BE2C (cell line): Measurements from ENCODE around the gene EARS2.

Experiments used
- DNase-seq: peaks from one replicate; pipeline ENCODE4 v3.0.0-alpha.2; 2020
- H3K27me3 ChIP-seq: fragments of 250-450 bp; sonication (Bioruptor Pico); 2 replicates; pipeline ENCODE4 v1.5.1; 2020; ENCODE audit warnings: mild to moderate bottlenecking
- H3K36me3 ChIP-seq: fragments of 250-450 bp; sonication (Bioruptor Pico); 2 replicates; pipeline ENCODE4 v1.5.1; 2020; ENCODE audit warnings: mild to moderate bottlenecking
- H3K4me1 ChIP-seq: fragments of 250-450 bp; sonication (Bioruptor Pico); 2 replicates; pipeline ENCODE4 v1.5.1; 2020
- H3K4me3 ChIP-seq: 2 replicates; pipeline ENCODE4 v1.5.1; 2011; ENCODE audit warnings: low read depth, low read length
- H3K9me3 ChIP-seq: fragments of 250-450 bp; sonication (Bioruptor Pico); 2 replicates; pipeline ENCODE4 v1.5.1; 2020
- TF ChIP-seq, protein P1 (sequence below): IDR thresholded peaks from 2 replicates; pipeline ENCODE4 v1.5.1; 2012; ENCODE audit warnings: mild to moderate bottlenecking, low read depth, low read length

Gene EARS2

DNA sequence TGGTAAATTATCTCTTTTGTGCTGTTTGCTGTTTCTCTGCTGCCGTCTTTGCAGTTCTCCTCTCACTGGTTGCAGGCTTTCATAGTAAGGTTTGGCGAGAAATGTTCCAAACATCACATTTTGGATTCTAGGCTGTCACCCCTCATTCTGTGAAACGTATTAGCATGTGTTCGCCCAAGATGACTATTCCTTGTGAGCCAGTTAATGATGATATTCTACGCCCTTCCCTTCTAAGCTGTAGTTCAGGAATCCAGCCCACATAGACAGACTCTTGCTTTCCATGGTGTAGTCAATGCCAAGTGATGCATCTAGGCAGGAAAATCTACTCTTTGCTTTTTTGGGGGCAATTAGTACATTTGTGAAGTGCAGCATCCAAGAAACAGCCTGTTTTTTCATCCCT, 14.7 kb upstream of the EARS2 start:
- Histone ChIP-seq H3K36me3 (peaks cover 39% of the 10 kb centered on the region), H3K4me1 (no peaks in the 10 kb centered on the region), H3K9me3 (no peaks in the 10 kb centered on the region), H3K27me3 (no peaks in the 10 kb centered on the region), H3K4me3 (no peak overlapping the region)
- TF ChIP-seq, protein P1, sequence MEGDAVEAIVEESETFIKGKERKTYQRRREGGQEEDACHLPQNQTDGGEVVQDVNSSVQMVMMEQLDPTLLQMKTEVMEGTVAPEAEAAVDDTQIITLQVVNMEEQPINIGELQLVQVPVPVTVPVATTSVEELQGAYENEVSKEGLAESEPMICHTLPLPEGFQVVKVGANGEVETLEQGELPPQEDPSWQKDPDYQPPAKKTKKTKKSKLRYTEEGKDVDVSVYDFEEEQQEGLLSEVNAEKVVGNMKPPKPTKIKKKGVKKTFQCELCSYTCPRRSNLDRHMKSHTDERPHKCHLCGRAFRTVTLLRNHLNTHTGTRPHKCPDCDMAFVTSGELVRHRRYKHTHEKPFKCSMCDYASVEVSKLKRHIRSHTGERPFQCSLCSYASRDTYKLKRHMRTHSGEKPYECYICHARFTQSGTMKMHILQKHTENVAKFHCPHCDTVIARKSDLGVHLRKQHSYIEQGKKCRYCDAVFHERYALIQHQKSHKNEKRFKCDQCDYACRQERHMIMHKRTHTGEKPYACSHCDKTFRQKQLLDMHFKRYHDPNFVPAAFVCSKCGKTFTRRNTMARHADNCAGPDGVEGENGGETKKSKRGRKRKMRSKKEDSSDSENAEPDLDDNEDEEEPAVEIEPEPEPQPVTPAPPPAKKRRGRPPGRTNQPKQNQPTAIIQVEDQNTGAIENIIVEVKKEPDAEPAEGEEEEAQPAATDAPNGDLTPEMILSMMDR, result no peak
- no peak for DNase-seq

DNA sequence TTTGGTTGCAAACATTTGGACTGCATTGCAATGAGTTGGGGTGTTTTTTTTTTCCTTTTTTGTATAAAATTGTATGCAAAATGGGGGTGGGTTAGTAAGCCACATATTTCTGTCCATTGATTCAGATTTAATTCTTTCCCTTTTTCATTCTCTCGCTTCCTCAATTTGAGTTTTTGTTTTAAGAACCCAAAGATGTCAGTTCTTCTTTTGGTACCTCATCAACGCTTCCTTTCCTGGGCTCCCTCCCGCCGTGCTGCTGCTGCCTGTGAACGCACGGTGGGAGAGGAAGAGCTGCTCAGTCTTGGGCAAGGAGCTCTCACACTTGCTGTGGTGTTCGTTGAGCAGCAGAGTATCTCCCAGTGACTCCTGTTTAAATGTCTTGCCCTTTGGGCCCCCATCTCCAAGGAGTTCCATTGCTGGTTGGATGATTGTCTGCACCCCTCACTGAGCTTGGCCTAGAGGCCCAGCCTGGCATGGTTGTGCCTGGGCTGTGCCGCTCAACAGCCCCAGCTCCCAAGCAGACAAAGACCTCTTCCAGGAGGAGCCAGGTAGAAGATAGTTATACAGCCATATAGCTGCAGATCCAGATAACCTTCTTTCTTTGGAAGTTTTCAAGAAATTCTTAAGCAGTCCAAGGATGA, 14.0 kb upstream of the EARS2 start:
- H3K36me3 ChIP-seq, result peaks cover 47% of the 10 kb centered on the region
- TF ChIP-seq, protein P1, result no peak
- no peak overlapping the region for H3K4me3 ChIP-seq
- no peaks in the 10 kb centered on the region for H3K4me1 ChIP-seq
- DNase-seq, result no peak
- no peaks in the 10 kb centered on the region for H3K27me3 ChIP-seq
- no peaks in the 10 kb centered on the region for H3K9me3 ChIP-seq

DNA sequence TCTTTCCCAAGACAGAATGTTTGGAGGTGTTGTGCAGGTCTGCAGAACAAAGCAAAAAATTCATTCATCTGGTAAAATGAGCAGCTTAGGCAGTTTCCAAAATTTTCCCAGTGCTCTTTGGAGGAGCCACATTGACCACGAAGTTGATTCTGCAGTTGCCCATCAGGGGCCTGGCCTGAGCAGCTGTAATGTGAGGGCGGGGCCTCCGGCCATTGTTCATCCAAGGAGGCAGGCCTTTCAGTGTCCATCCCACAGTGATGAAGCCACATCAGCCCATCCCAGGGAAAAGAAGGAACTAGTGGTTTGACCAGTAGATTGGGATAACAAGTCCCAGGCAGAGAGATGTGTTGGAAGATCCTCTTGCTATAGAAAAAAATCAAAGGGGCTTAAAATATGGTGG, 10.5 kb upstream of the EARS2 start:
- H3K4me1 ChIP-seq, result no peaks in the 10 kb centered on the region
- TF ChIP-seq, protein P1, result no peak
- H3K36me3 ChIP-seq, result peaks cover 69% of the 10 kb centered on the region
- no peaks in the 10 kb centered on the region for H3K27me3 ChIP-seq
- no peaks in the 10 kb centered on the region for H3K9me3 ChIP-seq
- H3K4me3 ChIP-seq, result no peak overlapping the region
- DNase-seq, result no peak

DNA sequence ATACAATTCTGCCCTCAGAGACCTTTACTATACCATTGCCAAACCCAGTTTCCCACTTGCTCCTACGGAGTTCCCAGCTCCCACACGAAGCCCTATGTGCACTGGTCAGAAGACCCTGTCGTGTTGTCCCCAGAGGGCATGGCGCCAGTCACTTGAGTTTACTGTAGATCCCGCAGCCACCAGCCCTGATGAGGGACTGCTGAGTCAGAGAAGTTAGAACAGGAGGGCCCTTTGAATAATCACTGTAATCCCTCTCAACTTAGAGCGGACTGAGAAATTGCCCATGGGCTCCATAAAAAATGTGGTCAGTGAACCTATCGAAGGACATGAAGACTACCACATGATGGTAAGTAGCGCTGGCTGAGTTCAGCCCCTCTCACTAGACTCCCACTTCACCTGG, 9.6 kb upstream of the EARS2 start:
- no peak for DNase-seq
- H3K36me3 ChIP-seq, result peaks cover 76% of the 10 kb centered on the region
- H3K9me3 ChIP-seq, result no peaks in the 10 kb centered on the region
- H3K4me1 ChIP-seq, result no peaks in the 10 kb centered on the region
- H3K4me3 ChIP-seq, result no peak overlapping the region
- no peaks in the 10 kb centered on the region for H3K27me3 ChIP-seq
- TF ChIP-seq, protein P1, result no peak

DNA sequence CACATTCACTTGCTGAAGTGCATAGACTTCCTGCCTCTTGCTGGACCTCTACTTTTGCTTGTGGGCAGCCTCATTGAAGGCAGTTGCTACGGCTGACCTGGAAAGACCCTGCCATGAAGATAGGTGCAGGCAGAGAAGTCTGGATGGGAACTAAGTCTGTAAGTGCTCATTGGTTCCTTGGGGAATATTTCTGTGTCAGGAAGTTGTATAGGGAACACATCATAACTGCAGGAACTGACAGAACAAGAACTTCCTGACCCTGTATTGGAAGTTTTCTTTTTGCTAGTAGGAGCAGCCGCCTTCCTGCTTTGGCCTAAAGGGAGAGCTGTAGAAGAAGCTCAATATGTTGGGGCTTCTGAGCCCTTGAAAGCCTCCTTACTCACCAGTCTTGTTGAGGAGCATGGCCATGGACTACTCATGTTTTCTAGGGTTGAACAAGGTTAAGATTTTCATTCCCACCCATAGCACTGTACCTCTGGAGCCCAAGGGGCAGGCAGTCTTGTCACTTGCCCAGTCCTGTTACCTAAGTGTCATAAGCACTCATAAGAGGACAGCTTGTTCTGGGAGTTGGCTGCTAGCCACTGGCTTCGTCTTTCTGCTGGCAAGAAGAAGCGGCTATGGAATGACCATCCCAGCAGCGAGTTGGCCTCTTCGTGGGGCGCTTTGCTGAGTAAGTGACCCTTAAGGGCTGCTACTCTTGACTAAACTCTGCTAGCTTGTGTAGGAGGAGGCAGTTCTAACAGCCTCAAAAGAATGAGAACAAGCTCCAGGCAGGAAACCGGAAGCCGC, 7.6 kb upstream of the EARS2 start:
- no peak for DNase-seq
- Histone ChIP-seq H3K27me3 (no peaks in the 10 kb centered on the region), H3K4me3 (no peak overlapping the region), H3K4me1 (no peaks in the 10 kb centered on the region), H3K9me3 (no peaks in the 10 kb centered on the region), H3K36me3 (peaks cover 87% of the 10 kb centered on the region)
- TF ChIP-seq, protein P1, result no peak

DNA sequence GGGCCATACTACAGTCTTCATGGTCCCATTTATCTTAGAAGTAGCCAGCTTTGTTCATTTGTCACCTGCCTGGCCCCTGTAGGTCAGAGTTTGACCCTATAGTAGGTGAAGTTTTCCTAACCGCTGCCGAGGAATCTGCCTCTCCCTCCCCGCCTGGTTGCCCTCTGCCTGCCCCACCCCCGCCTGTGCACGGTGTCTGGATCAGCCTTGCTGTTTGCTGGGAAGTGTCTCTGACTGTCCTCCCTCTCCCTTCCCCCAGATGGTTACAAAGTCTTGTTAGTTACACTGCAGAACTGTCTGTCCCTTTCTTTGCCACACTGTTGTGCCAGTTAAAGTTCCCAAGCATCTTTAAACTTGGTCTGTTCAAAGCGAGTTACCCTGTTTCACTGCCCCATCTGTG, 6.0 kb upstream of the EARS2 start:
- Histone ChIP-seq H3K36me3 (peaks cover 82% of the 10 kb centered on the region), H3K9me3 (no peaks in the 10 kb centered on the region), H3K4me3 (no peak overlapping the region), H3K27me3 (no peaks in the 10 kb centered on the region), H3K4me1 (no peaks in the 10 kb centered on the region)
- TF ChIP-seq, protein P1, result no peak
- no peak for DNase-seq
